Epithelial cell of proximal tubule (primary cell): Measurements from ENCODE around the gene HYDIN. TPM values are rescaled to one million over a fixed set of nuclear protein-coding genes. Genes with fewer than 3 reads are reported as not detected.

Experiments used
- DNase-seq: peaks from one replicate; pipeline ENCODE4 v3.0.0-alpha.2; 2011; ENCODE audit warnings: low read depth
- H3K4me3 ChIP-seq: 2 replicates; pipeline ENCODE4 v1.5.1; 2011; ENCODE audit warnings: low read depth, mild to moderate bottlenecking, low read length
- CTCF ChIP-seq: conservative IDR thresholded peaks from 2 replicates; pipeline ENCODE4 v1.5.1; 2012; ENCODE audit warnings: low read depth, mild to moderate bottlenecking, low read length
- total RNA-seq: library from RNA; depleted of rRNA; stranded (reverse); fragments of >200 nt; gene quantifications from 2 replicates; pipeline ENCODE4 v1.2.3, GENCODE V29; 2015

HYDIN gene
- total RNA-seq, 1 donor from 2014 or later, result 1.5 TPM

GRCh38 chr16:70788668-70789594 is 441.6 kb downstream of the HYDIN start:
- peak; percentile 44 for DNase-seq

GRCh38 chr16:70786020-70786755 is 444.3 kb downstream of the HYDIN start:
- no peak overlapping the region for H3K4me3 ChIP-seq
- DNase-seq, result no peak
- no peak for TF ChIP-seq CTCF

More at GRCh38 chr16:70788668-70789594, 441.6 kb downstream of the HYDIN start:
- no peak for TF ChIP-seq CTCF
- H3K4me3 ChIP-seq, result no peak overlapping the region

GRCh38 chr16:70784692-70785555 is 445.6 kb downstream of the HYDIN start:
- H3K4me3 ChIP-seq, result no peak overlapping the region
- no peak for DNase-seq
- no peak for TF ChIP-seq CTCF

- TF ChIP-seq CTCF, result no peak
- H3K4me3 ChIP-seq, result no peak overlapping the region
- no peak for DNase-seq
These were observed 448.3 kb downstream of the HYDIN start for GRCh38 chr16:70782237-70782636.

GRCh38 chr16:70781800-70782199 is 448.7 kb downstream of the HYDIN start:
- no peak for TF ChIP-seq CTCF
- no peak overlapping the region for H3K4me3 ChIP-seq
- DNase-seq, result no peak

- no peak for TF ChIP-seq CTCF
- no peak overlapping the region for H3K4me3 ChIP-seq
- DNase-seq, result no peak
These were observed 450.0 kb downstream of the HYDIN start for GRCh38 chr16:70780546-70780945.
